OCI-LY3 (cell line): Measurements from ENCODE around the gene ACSF3.

Experiments used
- H2AFZ ChIP-seq: fragments of 200-600, 300-600 bp; shearing (Covaris generic); 2 replicates; pipeline ENCODE4 v1.6.0; 2014; ENCODE audit warnings: antibody characterized with exemption, low read depth, low read length
- H3K27ac ChIP-seq: fragments of 200-600, 300-600 bp; sonication (generic); 2 replicates; pipeline ENCODE4 v1.5.1; 2014; ENCODE audit warnings: mild to moderate bottlenecking, low read length, moderate library complexity, mixed read lengths
- H3K27me3 ChIP-seq: fragments of 200-600, 300-600 bp; sonication (generic); 2 replicates; pipeline ENCODE4 v1.6.1; 2014; ENCODE audit warnings: low read depth, low read length, mixed read lengths
- H3K36me3 ChIP-seq: fragments of 200-600, 300-600 bp; sonication (generic); replicated peaks from 2 replicates; pipeline ENCODE3; 2014; ENCODE audit warnings: low read depth, low read length, mixed read lengths
- H3K4me1 ChIP-seq: fragments of 300-600, 200-600 bp; sonication (generic); 2 replicates; pipeline ENCODE4 v1.6.1; 2014; ENCODE audit warnings: low read length, mixed read lengths
- H3K4me2 ChIP-seq: fragments of 200-600, 300-600 bp; sonication (generic); 2 replicates; pipeline ENCODE4 v1.6.1; 2014; ENCODE audit warnings: low read length, mixed read lengths
- H3K4me3 ChIP-seq: fragments of 300-600, 200-600 bp; sonication (generic); 2 replicates; pipeline ENCODE4 v1.5.1; 2014; ENCODE audit warnings: antibody characterized with exemption, mild to moderate bottlenecking, low read length, moderate library complexity
- H3K79me2 ChIP-seq: fragments of 300-600, 200-600 bp; shearing (Covaris generic); 2 replicates; pipeline ENCODE4 v1.6.1; 2014; ENCODE audit warnings: mild to moderate bottlenecking, low read length, mixed read lengths
- H3K9ac ChIP-seq: fragments of 300-600, 200-600 bp; shearing (Covaris generic); 2 replicates; pipeline ENCODE4 v1.6.0; 2014; ENCODE audit warnings: mild to moderate bottlenecking, low read length, moderate library complexity
- H3K9me3 ChIP-seq: fragments of 200-600, 300-600 bp; shearing (Covaris generic); 2 replicates; pipeline ENCODE4 v1.6.1; 2014; ENCODE audit warnings: low read length, mixed read lengths; ENCODE audit not compliant: insufficient read depth
- H4K20me1 ChIP-seq: fragments of 200-600, 300-600 bp; sonication (generic); 2 replicates; pipeline ENCODE4 v1.6.1; 2016; ENCODE audit warnings: low read length, mixed read lengths; ENCODE audit not compliant: insufficient read depth
- CTCF ChIP-seq: fragments of 200-600, 300-600 bp; sonication (generic); IDR thresholded peaks from 2 replicates; pipeline ENCODE4 v1.5.1; 2014; ENCODE audit warnings: antibody characterized with exemption, low read length, low read depth
- EZH2phosphoT487 ChIP-seq: fragments of 200-600 bp; shearing (Covaris generic); IDR thresholded peaks from 2 replicates; pipeline ENCODE4 v1.6.1; 2018; ENCODE audit warnings: antibody characterized with exemption, mixed run types, low read depth

The ACSF3 gene

GRCh38 chr16:89192956-89193575 lies 99.4 kb downstream of the ACSF3 start:
- Histone ChIP-seq H3K4me2 (no peak overlapping the region; the same call in 1 of the 2 replicates), H2AFZ (no peak overlapping the region)

GRCh38 chr16:89193576-89194293 lies 100.1 kb downstream of the ACSF3 start:
- H4K20me1 ChIP-seq = no peaks in the 10 kb centered on the region
- H3K4me3 ChIP-seq = no peak overlapping the region
- no peaks in the 10 kb centered on the region for H3K27me3 ChIP-seq
- no peak overlapping the region for H3K9ac ChIP-seq
- no peak for TF ChIP-seq EZH2phosphoT487
- no peak for TF ChIP-seq CTCF
- H3K36me3 ChIP-seq = no peaks in the 10 kb centered on the region
- H3K4me2 ChIP-seq = no peak overlapping the region
- H3K9me3 ChIP-seq = no peaks in the 10 kb centered on the region
- no peaks in the 10 kb centered on the region for H3K79me2 ChIP-seq
- no peak overlapping the region for H2AFZ ChIP-seq
- H3K27ac ChIP-seq = no peak overlapping the region
- H3K4me1 ChIP-seq = no peaks in the 10 kb centered on the region

More at GRCh38 chr16:89192956-89193575, 99.4 kb downstream of the ACSF3 start:
- TF ChIP-seq CTCF (no peak), EZH2phosphoT487 (no peak)
- Histone ChIP-seq H3K27me3 (no peaks in the 10 kb centered on the region), H3K36me3 (no peaks in the 10 kb centered on the region), H3K4me3 (no peak overlapping the region), H3K27ac (no peak overlapping the region), H3K9me3 (no peaks in the 10 kb centered on the region), H3K79me2 (no peaks in the 10 kb centered on the region), H3K9ac (no peak overlapping the region), H4K20me1 (no peaks in the 10 kb centered on the region), H3K4me1 (no peaks in the 10 kb centered on the region)

- Histone ChIP-seq H3K79me2 (no peaks in the 10 kb centered on the region), H4K20me1 (no peaks in the 10 kb centered on the region), H3K36me3 (no peaks in the 10 kb centered on the region), H2AFZ (no peak overlapping the region), H3K9ac (no peak overlapping the region), H3K27me3 (no peaks in the 10 kb centered on the region), H3K4me1 (no peaks in the 10 kb centered on the region), H3K9me3 (no peaks in the 10 kb centered on the region), H3K4me2 (no peak overlapping the region), H3K27ac (no peak overlapping the region), H3K4me3 (no peak overlapping the region)
- TF ChIP-seq CTCF (no peak), EZH2phosphoT487 (no peak)
Measured at GRCh38 chr16:89194340-89195311, 101.0 kb downstream of the ACSF3 start.
